ENCODE data around the gene ANK2.

GRCh38 chr4:113169368-113169767 lies 119.9 kb downstream of the ANK2 start:
- no peak for TF ChIP-seq MYC (CRISPR knock-in tag; IDR thresholded peaks at IDR 0.05; ENCODE audit: borderline replicate concordance)
- TF ChIP-seq, protein P1, sequence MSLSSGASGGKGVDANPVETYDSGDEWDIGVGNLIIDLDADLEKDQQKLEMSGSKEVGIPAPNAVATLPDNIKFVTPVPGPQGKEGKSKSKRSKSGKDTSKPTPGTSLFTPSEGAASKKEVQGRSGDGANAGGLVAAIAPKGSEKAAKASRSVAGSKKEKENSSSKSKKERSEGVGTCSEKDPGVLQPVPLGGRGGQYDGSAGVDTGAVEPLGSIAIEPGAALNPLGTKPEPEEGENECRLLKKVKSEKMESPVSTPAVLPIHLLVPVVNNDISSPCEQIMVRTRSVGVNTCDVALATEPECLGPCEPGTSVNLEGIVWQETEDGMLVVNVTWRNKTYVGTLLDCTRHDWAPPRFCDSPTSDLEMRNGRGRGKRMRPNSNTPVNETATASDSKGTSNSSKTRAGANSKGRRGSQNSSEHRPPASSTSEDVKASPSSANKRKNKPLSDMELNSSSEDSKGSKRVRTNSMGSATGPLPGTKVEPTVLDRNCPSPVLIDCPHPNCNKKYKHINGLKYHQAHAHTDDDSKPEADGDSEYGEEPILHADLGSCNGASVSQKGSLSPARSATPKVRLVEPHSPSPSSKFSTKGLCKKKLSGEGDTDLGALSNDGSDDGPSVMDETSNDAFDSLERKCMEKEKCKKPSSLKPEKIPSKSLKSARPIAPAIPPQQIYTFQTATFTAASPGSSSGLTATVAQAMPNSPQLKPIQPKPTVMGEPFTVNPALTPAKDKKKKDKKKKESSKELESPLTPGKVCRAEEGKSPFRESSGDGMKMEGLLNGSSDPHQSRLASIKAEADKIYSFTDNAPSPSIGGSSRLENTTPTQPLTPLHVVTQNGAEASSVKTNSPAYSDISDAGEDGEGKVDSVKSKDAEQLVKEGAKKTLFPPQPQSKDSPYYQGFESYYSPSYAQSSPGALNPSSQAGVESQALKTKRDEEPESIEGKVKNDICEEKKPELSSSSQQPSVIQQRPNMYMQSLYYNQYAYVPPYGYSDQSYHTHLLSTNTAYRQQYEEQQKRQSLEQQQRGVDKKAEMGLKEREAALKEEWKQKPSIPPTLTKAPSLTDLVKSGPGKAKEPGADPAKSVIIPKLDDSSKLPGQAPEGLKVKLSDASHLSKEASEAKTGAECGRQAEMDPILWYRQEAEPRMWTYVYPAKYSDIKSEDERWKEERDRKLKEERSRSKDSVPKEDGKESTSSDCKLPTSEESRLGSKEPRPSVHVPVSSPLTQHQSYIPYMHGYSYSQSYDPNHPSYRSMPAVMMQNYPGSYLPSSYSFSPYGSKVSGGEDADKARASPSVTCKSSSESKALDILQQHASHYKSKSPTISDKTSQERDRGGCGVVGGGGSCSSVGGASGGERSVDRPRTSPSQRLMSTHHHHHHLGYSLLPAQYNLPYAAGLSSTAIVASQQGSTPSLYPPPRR (CRISPR knock-in tag; IDR thresholded peaks at IDR 0.05; ENCODE audit: borderline replicate concordance): no peak
- TF ChIP-seq POLR2A (IDR thresholded peaks at IDR 0.05; ENCODE audit: insufficient read depth in 1 of 2, low read depth in 2 of 2, low read length in 2 of 2): no peak
- TF ChIP-seq PCBP2 (optimal IDR thresholded peaks at IDR 0.05; ENCODE audit: low read depth, low read length, poor library complexity, severe bottlenecking): no peak
